DND-41 (cell line): Measurements from ENCODE around the gene ATAD3B.

Experiments used
- EZH2 ChIP-seq: IDR thresholded peaks from 3 replicates; pipeline ENCODE4 v1.6.1; 2012; ENCODE audit warnings: borderline replicate concordance, low read depth, mild to moderate bottlenecking, moderate library complexity, low read length, inconsistent platforms; ENCODE audit not compliant: severe bottlenecking
- TF ChIP-seq, protein P1 (sequence below): IDR thresholded peaks from 2 replicates; pipeline ENCODE4 v1.5.1; 2012; ENCODE audit warnings: borderline replicate concordance, low read length, moderate library complexity, mild to moderate bottlenecking; ENCODE audit not compliant: poor library complexity, severe bottlenecking; ENCODE audit errors: extremely low read depth

DNA sequence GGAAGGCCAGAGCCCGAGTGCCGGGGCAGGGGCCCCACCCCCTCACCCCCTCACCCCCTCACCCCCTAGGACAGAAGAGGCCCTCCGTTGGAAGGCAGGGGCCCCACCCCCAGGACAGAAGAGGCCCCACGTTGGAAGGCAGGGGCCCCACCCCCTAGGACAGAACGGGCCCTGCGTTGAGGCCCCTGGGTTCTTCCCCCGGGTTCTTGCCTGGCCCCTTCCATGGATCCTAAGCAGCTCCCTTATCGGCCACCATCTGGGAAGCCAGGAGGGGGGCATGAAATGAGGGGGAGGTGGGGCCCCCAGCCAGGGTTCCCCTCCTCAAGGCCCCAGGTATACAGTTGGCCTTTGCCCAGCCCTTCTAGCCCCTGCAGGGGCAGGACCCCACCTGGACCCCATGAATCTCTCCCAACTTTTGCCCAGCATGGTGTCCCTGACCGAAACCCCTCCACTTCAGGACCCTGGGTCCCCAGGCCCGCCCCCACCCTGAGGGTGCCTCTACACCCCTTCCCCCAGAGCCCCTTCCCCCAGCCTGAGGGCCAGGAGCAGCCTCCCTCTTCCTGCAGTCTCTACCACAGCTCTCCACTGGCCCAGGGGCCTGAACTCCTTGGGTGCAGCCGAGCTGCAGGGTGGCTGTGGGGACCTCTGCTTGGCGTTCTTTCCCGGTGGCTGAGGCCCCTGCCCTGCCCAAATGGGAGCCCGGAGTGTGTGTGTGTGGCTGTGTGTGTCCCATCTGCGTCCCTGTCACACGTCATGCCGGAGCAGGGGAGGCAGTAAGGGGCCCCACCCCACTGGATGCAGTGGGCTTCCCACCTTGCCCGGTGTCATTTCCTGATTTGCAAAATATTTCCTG is 40.3 kb upstream of the ATAD3B start:
- TF ChIP-seq, protein P1, sequence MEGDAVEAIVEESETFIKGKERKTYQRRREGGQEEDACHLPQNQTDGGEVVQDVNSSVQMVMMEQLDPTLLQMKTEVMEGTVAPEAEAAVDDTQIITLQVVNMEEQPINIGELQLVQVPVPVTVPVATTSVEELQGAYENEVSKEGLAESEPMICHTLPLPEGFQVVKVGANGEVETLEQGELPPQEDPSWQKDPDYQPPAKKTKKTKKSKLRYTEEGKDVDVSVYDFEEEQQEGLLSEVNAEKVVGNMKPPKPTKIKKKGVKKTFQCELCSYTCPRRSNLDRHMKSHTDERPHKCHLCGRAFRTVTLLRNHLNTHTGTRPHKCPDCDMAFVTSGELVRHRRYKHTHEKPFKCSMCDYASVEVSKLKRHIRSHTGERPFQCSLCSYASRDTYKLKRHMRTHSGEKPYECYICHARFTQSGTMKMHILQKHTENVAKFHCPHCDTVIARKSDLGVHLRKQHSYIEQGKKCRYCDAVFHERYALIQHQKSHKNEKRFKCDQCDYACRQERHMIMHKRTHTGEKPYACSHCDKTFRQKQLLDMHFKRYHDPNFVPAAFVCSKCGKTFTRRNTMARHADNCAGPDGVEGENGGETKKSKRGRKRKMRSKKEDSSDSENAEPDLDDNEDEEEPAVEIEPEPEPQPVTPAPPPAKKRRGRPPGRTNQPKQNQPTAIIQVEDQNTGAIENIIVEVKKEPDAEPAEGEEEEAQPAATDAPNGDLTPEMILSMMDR, result no peak
- no peak for TF ChIP-seq EZH2
